Effector CD8-positive, alpha-beta T cell (primary cell): ENCODE data around the gene SPTBN4.
A peak's percentile ranks its signal among the peaks of the same experiment; 100 is the strongest.
"Not testable (repeated sequence)": the region's sequence is repeated elsewhere in the genome, so short reads cannot be mapped to it uniquely, and the experiment has no call there.

Source experiments
- DNase-seq: peaks from one replicate; lab custom pipeline; 2025; lab: John Stamatoyannopoulos, UW
- total RNA-seq, 4 experiments: gene quantifications; one replicate each; lab custom pipeline; 2026; lab: John Stamatoyannopoulos, UW

The SPTBN4 gene
- total RNA-seq: 0.18 to 6.3 (median 2.7) reads per million in 4 experiments

GRCh38 chr19:40466985-40467734 lies at the start of gene SPTBN4:
SPTBN4 (plus strand) TSS chr19:40467001; CDS start chr19:40472622, 5,621 bp downstream.
- no peak for DNase-seq

GRCh38 chr19:40417643-40417981 lies 49.2 kb upstream of the SPTBN4 start:
- no peak for DNase-seq

DNA sequence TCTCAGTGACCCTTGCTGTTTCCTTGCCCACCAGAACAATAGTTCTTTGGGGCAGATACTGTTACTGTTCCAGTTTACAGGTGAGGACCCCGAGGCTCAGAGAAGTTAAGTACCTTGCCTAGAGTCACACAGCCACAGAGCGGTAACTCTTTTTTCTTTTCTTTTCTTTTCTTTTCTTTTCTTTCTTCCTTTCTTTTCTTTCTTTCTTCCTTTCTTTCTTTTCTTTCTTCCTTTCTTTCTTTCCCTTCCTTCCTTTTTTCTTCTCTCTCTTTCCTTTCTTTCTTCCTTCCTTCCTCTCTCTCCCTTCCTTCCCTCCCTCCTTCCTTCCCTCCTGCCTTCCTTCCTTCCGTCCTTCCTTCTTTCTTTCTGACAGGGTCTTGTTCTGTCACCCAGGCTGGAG lies 48.8 kb upstream of the SPTBN4 start:
- DNase-seq: no peak

GRCh38 chr19:40419066-40419612 lies 47.7 kb upstream of the SPTBN4 start:
- no peak for DNase-seq

DNA sequence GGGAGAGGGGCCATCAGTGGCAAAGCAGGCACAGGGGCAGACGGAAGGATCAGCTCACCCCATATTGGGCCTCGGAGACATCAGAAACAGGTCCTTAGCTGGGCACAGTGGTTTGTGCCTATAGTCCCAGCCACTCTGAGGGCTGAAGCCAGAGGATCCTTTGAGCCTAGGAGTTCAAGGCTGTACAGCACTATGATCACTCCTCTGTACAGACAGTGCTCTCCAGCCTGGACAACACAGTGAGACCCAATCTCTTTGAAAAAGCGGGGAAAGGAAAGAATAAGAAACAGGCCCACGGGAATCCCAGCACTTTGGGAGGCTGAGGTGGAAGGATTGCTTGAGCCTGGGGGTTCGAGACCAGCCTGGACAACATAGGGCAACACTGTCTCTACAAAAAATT lies 47.0 kb upstream of the SPTBN4 start:
- DNase-seq: no peak

- DNase-seq: no peak
Observed at GRCh38 chr19:40420451-40420765, 46.4 kb upstream of the SPTBN4 start.

DNA sequence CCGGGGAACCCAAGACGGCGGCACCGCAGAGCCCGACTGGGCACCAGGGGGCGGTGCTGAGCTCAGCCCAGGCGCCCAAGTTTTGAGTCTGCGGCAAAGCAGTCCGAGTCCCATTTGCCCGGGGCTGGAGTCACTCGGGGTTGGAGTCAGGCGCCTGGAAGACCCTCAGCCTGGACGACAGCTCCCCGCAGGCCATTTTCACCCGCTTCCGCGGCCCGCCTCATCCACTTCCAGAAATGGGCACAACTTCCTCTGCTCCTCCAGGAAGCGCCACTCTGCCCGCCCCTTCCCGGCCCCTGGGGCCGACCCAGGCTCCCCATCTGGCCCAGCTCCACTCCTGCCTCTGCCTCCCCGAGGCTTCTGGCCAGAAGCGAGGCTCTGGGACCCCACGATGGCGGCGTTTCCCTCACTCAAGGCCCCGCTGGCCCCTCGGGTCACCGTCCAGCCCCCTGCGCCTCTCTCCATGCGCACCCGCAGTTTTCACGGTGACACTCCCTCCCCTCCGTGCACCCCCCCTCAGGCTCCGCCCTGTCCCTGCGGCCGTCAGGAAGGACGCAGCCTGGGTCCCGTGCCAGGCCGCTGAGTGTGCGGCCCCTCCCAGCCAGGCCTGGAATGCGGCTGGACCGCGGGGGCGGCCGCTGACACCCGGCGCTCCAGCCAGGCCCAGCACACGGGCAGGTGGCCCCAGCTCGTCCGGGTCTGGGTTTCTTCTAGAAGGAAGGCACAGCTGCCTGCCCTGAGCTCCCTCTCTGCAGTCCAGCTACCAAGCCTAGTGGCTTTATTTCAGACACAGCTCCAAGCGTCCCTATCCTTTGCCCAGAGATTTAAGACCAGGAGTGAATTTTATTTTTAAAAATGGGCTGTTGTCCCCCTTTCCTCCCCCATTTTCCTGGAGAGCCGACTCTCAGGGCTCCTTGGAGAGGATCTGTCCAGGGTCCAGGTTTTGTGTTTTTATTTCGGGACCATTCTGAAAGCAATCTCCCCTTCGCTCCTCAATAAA lies 45.7 kb upstream of the SPTBN4 start:
- peak; percentile 60 for DNase-seq

- no peak for DNase-seq
Observed at GRCh38 chr19:40421993-40422747, 44.6 kb upstream of the SPTBN4 start.

GRCh38 chr19:40422748-40423566 lies 43.8 kb upstream of the SPTBN4 start:
- no peak for DNase-seq

GRCh38 chr19:40423938-40424337 lies 42.9 kb upstream of the SPTBN4 start:
- DNase-seq: no peak

GRCh38 chr19:40424637-40425449 lies 42.0 kb upstream of the SPTBN4 start:
- DNase-seq: no peak

- DNase-seq: peak; percentile 100
Observed at GRCh38 chr19:40425450-40426287, 41.1 kb upstream of the SPTBN4 start, which contains the start of gene SERTAD1. SERTAD1 (minus strand) TSS chr19:40425992; CDS start chr19:40423546, 2,446 bp downstream.

- not testable (repeated sequence) for DNase-seq
Observed at GRCh38 chr19:40428197-40428596, 38.6 kb upstream of the SPTBN4 start.

- DNase-seq: not testable (repeated sequence)
Observed at GRCh38 chr19:40430242-40430641, 36.6 kb upstream of the SPTBN4 start.

DNA sequence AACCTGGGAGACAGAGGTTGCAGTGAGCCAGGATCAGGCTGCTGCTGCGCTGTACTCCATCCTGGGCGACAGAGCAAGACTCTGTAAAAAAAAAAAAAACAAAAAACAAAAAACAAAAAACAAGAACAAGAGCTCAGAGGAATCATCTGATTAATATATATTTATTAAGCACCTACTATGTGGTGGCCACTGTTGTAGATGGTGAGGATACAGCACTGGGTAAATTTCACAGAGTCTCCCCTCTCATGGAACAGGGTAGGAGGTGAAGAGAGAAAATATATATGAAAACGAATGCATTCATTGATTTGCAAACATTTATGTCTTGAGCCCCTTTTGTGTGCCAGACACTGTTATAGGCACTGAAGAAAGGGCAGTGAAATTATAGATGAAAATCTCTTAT lies 35.1 kb upstream of the SPTBN4 start:
- DNase-seq: no peak

- DNase-seq: not testable (repeated sequence)
Observed at GRCh38 chr19:40432760-40433159, 34.0 kb upstream of the SPTBN4 start.

DNA sequence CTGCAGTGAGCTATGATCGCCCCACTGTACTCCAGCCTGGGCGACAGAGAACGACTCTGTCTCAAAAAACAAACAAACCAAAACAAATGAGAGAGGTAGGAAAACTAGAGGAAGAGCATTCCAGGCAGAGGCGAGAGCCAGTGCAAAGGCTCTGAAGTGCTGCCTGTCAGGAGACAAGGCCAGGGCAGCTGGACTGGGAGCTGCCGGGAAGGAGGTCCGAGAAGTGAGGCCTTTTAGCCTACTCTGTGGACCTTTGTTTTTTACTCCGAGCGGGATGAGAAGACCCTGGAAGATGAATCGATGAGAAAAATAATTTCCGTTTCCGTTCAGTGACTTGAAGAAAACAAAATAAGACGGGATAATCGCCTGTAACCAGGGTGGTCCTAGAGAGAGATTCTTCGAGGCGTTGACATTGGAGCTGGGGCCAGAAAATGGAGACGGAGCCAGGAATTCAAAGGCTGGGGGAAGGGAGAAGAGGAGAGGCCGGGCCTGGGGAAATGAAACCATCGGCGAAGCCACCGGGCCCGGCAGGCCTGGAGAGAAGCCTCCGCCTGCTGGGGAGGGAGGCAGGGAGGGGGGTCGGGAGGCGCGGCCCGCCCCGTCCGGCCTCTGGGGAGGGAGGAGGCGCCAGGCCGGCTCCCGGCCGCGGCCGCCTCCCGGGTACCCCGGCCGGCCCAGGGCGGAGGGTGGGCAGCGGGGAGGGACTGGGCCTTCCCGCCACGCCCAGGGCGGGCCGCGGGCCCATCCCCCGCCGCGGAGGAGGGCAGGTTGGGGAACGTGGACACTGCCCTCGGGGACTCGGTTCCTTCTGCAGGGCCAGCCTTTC lies 33.2 kb upstream of the SPTBN4 start:
- peak; percentile 24 for DNase-seq

DNA sequence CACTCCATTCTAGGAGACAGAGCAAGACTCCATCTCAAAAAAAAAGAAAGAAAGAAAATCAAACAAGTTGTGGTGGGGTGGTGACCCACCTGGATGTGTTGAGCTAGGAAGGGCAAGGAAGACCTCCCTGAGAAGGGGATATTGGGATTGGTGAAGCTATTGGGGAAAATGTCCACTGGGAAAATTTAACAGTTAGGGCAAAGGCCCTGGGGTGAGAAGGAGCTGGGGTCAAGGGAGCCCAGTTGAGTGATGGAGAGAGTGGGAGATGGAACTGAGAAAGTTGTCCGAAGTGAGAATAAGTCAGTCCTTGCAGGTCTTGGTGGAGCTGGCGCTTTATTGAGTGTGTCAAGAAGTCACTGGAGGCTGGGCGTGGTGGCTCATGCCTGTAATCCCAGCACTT lies 28.5 kb upstream of the SPTBN4 start:
- DNase-seq: no peak
